Naive thymus-derived CD8-positive, alpha-beta T cell (primary cell): ENCODE results near the gene ZNF117. TPM values are rescaled to one million over a fixed set of nuclear protein-coding genes. Genes with fewer than 3 reads are reported as not detected.
"Not testable (repeated sequence)": the region's sequence is repeated elsewhere in the genome, so short reads cannot be mapped to it uniquely, and the experiment has no call there.

ENCODE experiments used
- ATAC-seq, 2 donors: fragments of 150-1000 bp; cut with Tn5 transposase in 1 of 2; sonication (Bioruptor Pico), chemical (Tn5 transposase) in 1 of 2; 1 replicate in 1 of 2; 2 replicates in 1 of 2; pipeline ENCODE4 v1.10.0; 2021; ENCODE audit warnings: mild to moderate bottlenecking in 2 of 2, moderate library complexity in 2 of 2
- POLR2A ChIA-PET: fragments of 350-600 bp; sonication (Branson Sonifier 250); formaldehyde crosslinking; loops from one replicate; lab custom pipeline; 2021; ENCODE audit warnings: antibody characterized with exemption; lab: Charles Lee
- DNase-seq, 10 donors: peaks; one replicate each; pipeline versions ENCODE4 v3.0.0 to v3.0.0-alpha.2; 2020 to 2022
- H3K27ac Mint-ChIP-seq, 10 donors: one replicate each; pipeline ENCODE4 v1.8.0; 2020 to 2022; ENCODE audit warnings: mild to moderate bottlenecking in 10 of 10, mixed read lengths in 10 of 10, moderate library complexity in 4 of 10, inconsistent platforms in 1 of 10
- H3K27me3 Mint-ChIP-seq, 5 donors: one replicate each; pipeline ENCODE4 v1.8.0; 2021 to 2022; ENCODE audit warnings: mixed read lengths in 5 of 5
- H3K36me3 Mint-ChIP-seq, 3 donors: one replicate each; pipeline ENCODE4 v1.8.0; 2020 to 2022; ENCODE audit warnings: mixed read lengths in 3 of 3, mild to moderate bottlenecking in 2 of 3, inconsistent platforms in 1 of 3
- H3K4me1 Mint-ChIP-seq, 4 donors: one replicate each; pipeline ENCODE4 v1.8.0; 2021 to 2022; ENCODE audit warnings: mixed read lengths in 4 of 4
- H3K4me3 Mint-ChIP-seq, 10 donors: one replicate each; pipeline ENCODE4 v1.8.0; 2020 to 2022; ENCODE audit warnings: mild to moderate bottlenecking in 10 of 10, mixed read lengths in 10 of 10, moderate library complexity in 6 of 10, inconsistent platforms in 1 of 10
- H3K9me3 Mint-ChIP-seq, 9 donors: one replicate each; pipeline ENCODE4 v1.8.0; 2020 to 2022; ENCODE audit warnings: mixed read lengths in 9 of 9, mild to moderate bottlenecking in 3 of 9, inconsistent platforms in 1 of 9, moderate library complexity in 1 of 9
- polyA plus RNA-seq, 3 donors: library from polyadenylated mRNA; unstranded; fragments of 300-500 nt; fragmentation: Illumina TruSeq; gene quantifications; one replicate each; pipeline ENCODE4 v1.2.3, GENCODE V29; 2021
- total RNA-seq, 8 experiments: library from RNA in 2 of 8; stranded (reverse) in 2 of 8; gene quantifications; one replicate each; pipeline ENCODE4 v1.2.3 and lab custom pipeline; 2021 to 2026

Gene ZNF117
- total and polyA plus RNA-seq, 5 experiments from 2014 or later = 0.13 to 5.9 (median 0.44) TPM

DNA sequence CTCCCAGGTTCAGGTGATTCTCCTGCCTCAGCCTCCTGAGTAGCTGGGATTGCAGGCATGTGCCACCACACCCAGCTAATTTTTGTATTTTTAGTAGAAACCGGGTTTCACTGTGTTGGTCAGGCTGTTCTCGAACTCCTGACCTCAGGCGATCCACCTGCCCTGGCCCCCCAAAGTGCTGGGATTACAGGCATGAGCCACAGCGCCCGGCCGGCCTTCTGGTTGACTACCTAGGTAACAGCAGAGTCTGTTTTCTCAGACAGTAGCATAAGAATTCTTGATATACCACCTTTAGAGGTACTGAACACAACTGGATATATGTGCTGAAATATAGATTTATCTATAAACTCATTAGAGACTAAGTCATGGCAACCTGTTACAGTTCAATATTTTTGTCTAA, 50.8 kb downstream of the ZNF117 start:
- ATAC-seq, H3K27me3 Mint-ChIP-seq, H3K4me1 Mint-ChIP-seq, H3K27ac Mint-ChIP-seq, POLR2A ChIA-PET, H3K4me3 Mint-ChIP-seq, DNase-seq: not testable (repeated sequence)
- Mint-ChIP-seq H3K9me3 (peaks cover 0 to 41% (median 12%) of the 10 kb centered on the region in 9 donors), H3K36me3 (peaks cover 0 to 11% (median 9%) of the 10 kb centered on the region in 3 donors)

DNA sequence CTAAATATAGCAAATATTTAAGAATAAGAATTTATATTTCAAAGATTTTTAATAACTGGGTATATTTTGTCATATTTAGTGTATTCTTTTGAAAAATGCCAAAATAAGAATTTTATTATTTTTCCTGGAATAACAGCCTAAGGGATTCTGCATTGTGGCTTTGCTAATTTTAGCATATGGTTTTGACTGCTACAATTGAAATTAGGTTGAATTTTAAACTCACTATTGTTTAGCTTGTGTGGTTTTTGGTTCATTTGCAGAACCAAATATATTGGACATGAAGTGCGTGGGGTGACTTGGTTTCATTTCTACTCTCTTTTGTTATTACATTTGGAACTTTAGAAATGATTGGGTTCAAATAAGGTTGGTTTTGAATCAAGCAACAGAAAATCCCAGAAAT, 52.3 kb downstream of the ZNF117 start:
- no peak overlapping the region for H3K27ac Mint-ChIP-seq
- peaks cover 0 to 2% (median 0%) of the 10 kb centered on the region in 5 donors for H3K27me3 Mint-ChIP-seq
- H3K9me3 Mint-ChIP-seq = peaks cover 0 to 55% (median 17%) of the 10 kb centered on the region in 9 donors
- no peak for ATAC-seq
- H3K4me3 Mint-ChIP-seq = no peak overlapping the region
- DNase-seq = no peak
- H3K4me1 Mint-ChIP-seq = no peaks in the 10 kb centered on the region
- POLR2A ChIA-PET = no interaction called here
- H3K36me3 Mint-ChIP-seq = peaks cover 0 to 11% (median 9%) of the 10 kb centered on the region in 3 donors

DNA sequence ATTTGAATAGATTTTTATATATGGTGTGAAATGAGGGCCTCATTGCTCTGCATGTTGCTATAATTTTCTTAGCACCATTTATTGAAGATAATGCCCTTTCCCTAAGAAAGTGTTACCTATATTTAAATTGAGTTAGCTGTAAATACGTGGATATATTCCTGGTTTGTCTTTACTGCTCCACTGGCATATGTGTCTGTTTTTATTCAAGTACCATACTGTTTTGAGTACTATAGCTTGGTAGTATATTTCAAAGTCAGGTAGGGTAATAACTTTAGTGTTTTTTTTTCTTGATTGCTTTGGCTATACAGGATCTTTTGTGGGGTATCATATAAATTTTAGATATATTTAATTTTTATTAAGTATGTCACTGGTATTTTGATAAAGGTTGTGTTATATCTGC, 56.4 kb downstream of the ZNF117 start:
- Mint-ChIP-seq H3K9me3 (peaks cover 0 to 74% (median 17%) of the 10 kb centered on the region in 9 donors), H3K27me3 (no peaks in the 10 kb centered on the region), H3K4me3 (no peak overlapping the region), H3K4me1 (no peaks in the 10 kb centered on the region), H3K27ac (no peak overlapping the region), H3K36me3 (peaks cover 5 to 30% (median 15%) of the 10 kb centered on the region in 3 donors)
- POLR2A ChIA-PET = no interaction called here
- DNase-seq (no peak), ATAC-seq (no peak)

DNA sequence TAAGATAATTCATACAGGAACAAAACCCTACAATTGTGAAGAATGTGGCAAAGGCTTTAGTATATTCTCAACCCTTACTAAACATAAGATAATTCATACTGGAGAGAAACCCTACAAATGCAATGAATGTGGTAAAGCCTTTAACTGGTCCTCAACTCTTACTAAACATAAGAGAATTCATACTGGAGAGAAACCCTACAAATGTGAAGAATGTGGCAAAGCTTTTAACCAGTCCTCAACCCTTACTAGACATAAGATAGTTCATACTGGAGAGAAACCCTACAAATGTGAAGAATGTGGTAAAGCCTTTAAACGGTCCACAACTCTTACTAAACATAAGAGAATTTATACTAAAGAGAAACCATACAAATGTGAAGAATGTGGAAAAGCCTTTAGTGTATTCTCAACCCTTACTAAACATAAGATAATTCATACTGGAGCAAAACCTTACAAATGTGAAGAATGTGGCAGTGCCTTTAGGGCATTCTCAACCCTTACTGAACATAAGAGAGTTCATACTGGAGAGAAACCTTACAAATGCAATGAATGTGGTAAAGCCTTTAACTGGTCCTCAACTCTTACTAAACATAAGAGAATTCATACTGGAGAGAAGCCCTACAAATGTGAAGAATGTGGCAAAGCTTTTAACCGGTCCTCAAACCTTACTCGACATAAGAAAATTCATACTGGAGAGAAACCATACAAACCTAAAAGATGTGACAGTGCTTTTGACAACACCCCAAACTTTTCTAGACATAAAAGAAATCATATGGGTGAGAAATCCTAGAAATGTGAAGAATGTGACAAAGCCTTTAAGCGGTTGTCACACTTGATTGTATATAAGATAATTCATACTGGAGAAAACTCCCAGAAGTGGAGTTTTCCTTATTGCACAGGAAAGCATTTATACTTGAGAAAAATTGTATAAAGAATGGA, 62.3 kb downstream of the ZNF117 start:
- H3K4me3 Mint-ChIP-seq, DNase-seq, H3K27ac Mint-ChIP-seq, POLR2A ChIA-PET, H3K4me1 Mint-ChIP-seq, H3K27me3 Mint-ChIP-seq, ATAC-seq: not testable (repeated sequence)
- Mint-ChIP-seq H3K9me3 (peaks cover 11 to 83% (median 42%) of the 10 kb centered on the region in 9 donors), H3K36me3 (peaks cover 45 to 80% (median 55%) of the 10 kb centered on the region in 3 donors)

Other genes starting within 250 kb of the ZNF117 start
- gene ZNF138, start 196.6 kb downstream of the ZNF117 start, total RNA-seq = 10 to 100 TPM; 18.3 to 20.4 TPM
- 10 to 100 TPM in 2 of 3 donors, 1 to 10 TPM in 1; 9.2 to 13.0 (median 12.9) TPM for gene ZNF138, start 196.6 kb downstream of the ZNF117 start, polyA plus RNA-seq
- 1 to 10 TPM; 9.5 TPM for gene ZNF273, start 87.8 kb downstream of the ZNF117 start, total RNA-seq
- 1 to 10 TPM; 3.6 to 4.6 (median 4.5) TPM for gene ZNF273, start 87.8 kb downstream of the ZNF117 start, polyA plus RNA-seq
- 10 to 100 TPM; 23.2 to 23.9 TPM for gene ERV3-1, start 15.7 kb upstream of the ZNF117 start, total RNA-seq
- 1 to 10 TPM; 6.4 to 6.7 (median 6.4) TPM for gene ERV3-1, start 15.7 kb upstream of the ZNF117 start, polyA plus RNA-seq